DND-41 (cell line): ENCODE data around the gene SNX18.
"Not testable (repeated sequence)": the region's sequence is repeated elsewhere in the genome, so short reads cannot be mapped to it uniquely, and the experiment has no call there.

ENCODE experiments used
- ATAC-seq: fragments of 200-7000 bp; cut with Tn5 transposase; 3 replicates; pipeline ENCODE4 v1.9.1; 2021; ENCODE audit warnings: low read depth; ENCODE audit not compliant: insufficient read depth
- DNase-seq: peaks from one replicate; pipeline ENCODE4 v3.0.0-alpha.2; 2020
- H2AFZ ChIP-seq: 2 replicates; pipeline ENCODE4 v1.6.0; 2012; ENCODE audit warnings: low read depth, low read length
- H3K27ac ChIP-seq: 2 replicates; pipeline ENCODE4 v1.5.1; 2012; ENCODE audit warnings: low read length, inconsistent platforms
- H3K27me3 ChIP-seq: fragments of 200-600 bp; sonication (generic); 2 replicates; pipeline ENCODE4 v1.6.0; 2012; ENCODE audit warnings: low read length, mild to moderate bottlenecking, inconsistent platforms; ENCODE audit not compliant: insufficient read depth, poor library complexity
- H3K36me3 ChIP-seq: 2 replicates; pipeline ENCODE4 v1.5.1; 2012; ENCODE audit warnings: low read length, inconsistent platforms; ENCODE audit not compliant: insufficient read depth
- H3K4me1 ChIP-seq: 2 replicates; pipeline ENCODE4 v1.5.1; 2012; ENCODE audit warnings: mild to moderate bottlenecking, low read length; ENCODE audit not compliant: insufficient read depth
- H3K4me2 ChIP-seq: 2 replicates; pipeline ENCODE4 v1.6.0; 2012; ENCODE audit warnings: mild to moderate bottlenecking, moderate library complexity, low read length, inconsistent platforms; ENCODE audit not compliant: insufficient read depth
- H3K4me3 ChIP-seq, 2 experiments: fragments of 200-600 bp in 1 of 2; shearing (Covaris generic) in 1 of 2; 2 replicates each; pipeline ENCODE4 v1.5.1; 2012 to 2016; ENCODE audit warnings: inconsistent platforms in 2 of 2, low read length in 2 of 2, mild to moderate bottlenecking in 2 of 2, low read depth in 1 of 2, moderate library complexity in 1 of 2
- H3K79me2 ChIP-seq: 2 replicates; pipeline ENCODE4 v1.6.0; 2012; ENCODE audit warnings: low read length, inconsistent platforms; ENCODE audit not compliant: insufficient read depth
- H3K9ac ChIP-seq: 2 replicates; pipeline ENCODE4 v1.6.0; 2012; ENCODE audit warnings: low read depth, mild to moderate bottlenecking, inconsistent platforms, low read length, moderate library complexity
- H3K9me3 ChIP-seq: 2 replicates; pipeline ENCODE4 v1.5.1; 2012; ENCODE audit warnings: low read length, moderate library complexity, mild to moderate bottlenecking, inconsistent platforms; ENCODE audit not compliant: insufficient read depth, severe bottlenecking
- H4K20me1 ChIP-seq: 2 replicates; pipeline ENCODE4 v1.6.0; 2012; ENCODE audit warnings: low read length; ENCODE audit not compliant: insufficient read depth
- EZH2 ChIP-seq: IDR thresholded peaks from 3 replicates; pipeline ENCODE4 v1.6.1; 2012; ENCODE audit warnings: borderline replicate concordance, low read depth, mild to moderate bottlenecking, moderate library complexity, low read length, inconsistent platforms; ENCODE audit not compliant: severe bottlenecking
- TF ChIP-seq, protein P1 (sequence below): IDR thresholded peaks from 2 replicates; pipeline ENCODE4 v1.5.1; 2012; ENCODE audit warnings: borderline replicate concordance, low read length, moderate library complexity, mild to moderate bottlenecking; ENCODE audit not compliant: poor library complexity, severe bottlenecking; ENCODE audit errors: extremely low read depth

The SNX18 gene

GRCh38 chr5:54533541-54534190, 16.1 kb downstream of the SNX18 start:
- H3K9me3 ChIP-seq, result no peaks in the 10 kb centered on the region
- DNase-seq (no peak), ATAC-seq (no peak)
- peaks cover 17% of the 10 kb centered on the region for H4K20me1 ChIP-seq
- peaks cover 14% of the 10 kb centered on the region; the same call in 1 of the 2 replicates for H3K79me2 ChIP-seq
- H3K27me3 ChIP-seq, result no peaks in the 10 kb centered on the region
- H2AFZ ChIP-seq, result no peak overlapping the region
- no peaks in the 10 kb centered on the region for H3K36me3 ChIP-seq
- no peak overlapping the region for H3K4me2 ChIP-seq
- no peak overlapping the region for H3K9ac ChIP-seq
- no peak for TF ChIP-seq EZH2
- TF ChIP-seq, protein P1, sequence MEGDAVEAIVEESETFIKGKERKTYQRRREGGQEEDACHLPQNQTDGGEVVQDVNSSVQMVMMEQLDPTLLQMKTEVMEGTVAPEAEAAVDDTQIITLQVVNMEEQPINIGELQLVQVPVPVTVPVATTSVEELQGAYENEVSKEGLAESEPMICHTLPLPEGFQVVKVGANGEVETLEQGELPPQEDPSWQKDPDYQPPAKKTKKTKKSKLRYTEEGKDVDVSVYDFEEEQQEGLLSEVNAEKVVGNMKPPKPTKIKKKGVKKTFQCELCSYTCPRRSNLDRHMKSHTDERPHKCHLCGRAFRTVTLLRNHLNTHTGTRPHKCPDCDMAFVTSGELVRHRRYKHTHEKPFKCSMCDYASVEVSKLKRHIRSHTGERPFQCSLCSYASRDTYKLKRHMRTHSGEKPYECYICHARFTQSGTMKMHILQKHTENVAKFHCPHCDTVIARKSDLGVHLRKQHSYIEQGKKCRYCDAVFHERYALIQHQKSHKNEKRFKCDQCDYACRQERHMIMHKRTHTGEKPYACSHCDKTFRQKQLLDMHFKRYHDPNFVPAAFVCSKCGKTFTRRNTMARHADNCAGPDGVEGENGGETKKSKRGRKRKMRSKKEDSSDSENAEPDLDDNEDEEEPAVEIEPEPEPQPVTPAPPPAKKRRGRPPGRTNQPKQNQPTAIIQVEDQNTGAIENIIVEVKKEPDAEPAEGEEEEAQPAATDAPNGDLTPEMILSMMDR, result no peak
- H3K27ac ChIP-seq, result 0 out of 2 replicates have a peak overlapping the region, but pooled peaks have one; percentile 36
- no peak overlapping the region for H3K4me3 ChIP-seq
- peaks cover 3% of the 10 kb centered on the region; the same call in 1 of the 2 replicates for H3K4me1 ChIP-seq

DNA sequence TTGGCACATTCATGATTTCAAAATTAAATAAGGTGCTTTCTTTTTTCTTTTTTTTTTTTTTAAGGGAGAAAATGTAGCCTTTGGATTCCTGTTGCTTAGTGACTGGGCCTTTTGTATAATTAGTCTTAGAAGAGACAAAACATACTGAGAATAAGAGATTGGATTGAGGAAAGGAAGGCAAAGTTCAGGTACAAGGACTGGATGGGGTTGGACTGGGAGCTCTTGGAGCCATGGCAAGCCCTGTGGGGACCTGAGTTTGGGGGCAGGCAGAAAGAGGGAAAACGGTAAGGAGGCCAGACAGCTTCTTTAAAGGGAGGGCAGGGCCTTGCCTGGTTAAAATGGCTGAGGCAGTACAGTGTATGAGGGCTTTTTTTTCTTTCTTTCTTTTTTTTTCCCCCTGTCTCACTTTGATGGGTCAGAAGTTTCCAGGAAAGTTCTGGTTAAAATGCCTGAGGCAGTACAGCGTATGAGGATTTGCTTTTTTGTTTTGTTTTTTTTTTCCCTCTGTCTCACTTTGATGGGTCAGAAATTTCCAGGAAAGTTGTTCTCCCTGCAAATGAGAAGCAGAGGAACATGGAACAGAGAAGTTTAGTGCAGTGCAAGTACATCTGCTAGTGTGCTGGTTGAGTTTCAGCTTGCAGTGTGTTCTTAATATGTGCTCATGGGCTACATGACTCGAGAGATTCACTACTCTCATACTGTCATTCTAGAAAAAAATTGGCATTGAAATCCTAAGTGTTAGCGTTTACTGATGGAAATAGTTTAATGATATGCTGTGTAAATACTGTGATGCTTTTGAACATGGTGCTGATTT, 16.8 kb downstream of the SNX18 start:
- Histone ChIP-seq H3K79me2 (peaks cover 15% of the 10 kb centered on the region; the same call in 1 of the 2 replicates), H3K4me1 (peaks cover 3% of the 10 kb centered on the region; the same call in 1 of the 2 replicates), H3K9ac (no peak overlapping the region), H3K9me3 (no peaks in the 10 kb centered on the region), H3K4me3 (no peak overlapping the region), H3K36me3 (no peaks in the 10 kb centered on the region), H2AFZ (no peak overlapping the region), H3K4me2 (no peak overlapping the region), H3K27ac (no peak overlapping the region), H3K27me3 (no peaks in the 10 kb centered on the region), H4K20me1 (peaks cover 17% of the 10 kb centered on the region)
- DNase-seq, result no peak
- no peak for ATAC-seq
- TF ChIP-seq, protein P1, result no peak
- TF ChIP-seq EZH2, result no peak

GRCh38 chr5:54535149-54535844, 17.7 kb downstream of the SNX18 start:
- TF ChIP-seq EZH2, result no peak
- TF ChIP-seq, protein P1, result no peak
- Histone ChIP-seq H3K4me1 (peaks cover 3% of the 10 kb centered on the region; the same call in 1 of the 2 replicates), H3K27ac (no peak overlapping the region), H3K79me2 (peaks cover 18% of the 10 kb centered on the region; the same call in 1 of the 2 replicates), H3K9ac (no peak overlapping the region), H3K4me2 (no peak overlapping the region), H3K36me3 (no peaks in the 10 kb centered on the region), H3K27me3 (no peaks in the 10 kb centered on the region), H3K9me3 (no peaks in the 10 kb centered on the region), H3K4me3 (no peak overlapping the region), H2AFZ (no peak overlapping the region), H4K20me1 (peaks cover 18% of the 10 kb centered on the region)
- DNase-seq (no peak), ATAC-seq (no peak)

GRCh38 chr5:54536375-54536774, 18.8 kb downstream of the SNX18 start:
- H3K4me2 ChIP-seq, H3K9me3 ChIP-seq, H3K27me3 ChIP-seq, H2AFZ ChIP-seq, H3K36me3 ChIP-seq, DNase-seq, H3K27ac ChIP-seq, H3K4me1 ChIP-seq, H3K9ac ChIP-seq, ATAC-seq, H3K4me3 ChIP-seq: not testable (repeated sequence)
- peaks cover 16% of the 10 kb centered on the region for H4K20me1 ChIP-seq
- H3K79me2 ChIP-seq, result peaks cover 18% of the 10 kb centered on the region; the same call in 1 of the 2 replicates

- H3K36me3 ChIP-seq, H3K4me3 ChIP-seq, H3K4me2 ChIP-seq, H3K9me3 ChIP-seq, H3K4me1 ChIP-seq, H2AFZ ChIP-seq, ATAC-seq, H3K27me3 ChIP-seq, DNase-seq, H3K27ac ChIP-seq, H3K9ac ChIP-seq: not testable (repeated sequence)
- H3K79me2 ChIP-seq, result peaks cover 15% of the 10 kb centered on the region; the same call in 1 of the 2 replicates
- H4K20me1 ChIP-seq, result peaks cover 17% of the 10 kb centered on the region
Measured at GRCh38 chr5:54536861-54537260, 19.3 kb downstream of the SNX18 start.
